Neutrophil (primary cell): ENCODE data around the gene GARNL3.

Experiments used
- H3K27ac ChIP-seq: fragments of 200-600 bp; sonication (generic); 2 replicates; pipeline ENCODE4 v1.5.1; 2016; ENCODE audit warnings: mild to moderate bottlenecking, moderate library complexity
- H3K27me3 ChIP-seq: fragments of 200-600 bp; sonication (generic); 2 replicates; pipeline ENCODE4 v1.6.0; 2016; ENCODE audit warnings: mild to moderate bottlenecking
- H3K36me3 ChIP-seq: fragments of 200-600 bp; sonication (generic); 2 replicates; pipeline ENCODE4 v1.5.1; 2017
- H3K4me1 ChIP-seq, 2 experiments: fragments of 200-600 bp in 1 of 2; sonication (generic) in 1 of 2; 1 replicate in 1 of 2; 2 replicates in 1 of 2; pipeline versions ENCODE4 v1.5.1 to v1.6.1; 2013 to 2016; ENCODE audit warnings: low read depth in 1 of 2, low read length in 1 of 2, mild to moderate bottlenecking in 1 of 2, moderate library complexity in 1 of 2; ENCODE audit not compliant: control insufficient read depth in 1 of 2, insufficient read depth in 1 of 2
- H3K4me3 ChIP-seq, 2 experiments: fragments of 200-600 bp in 1 of 2; sonication (generic) in 1 of 2; 1 replicate in 1 of 2; 2 replicates in 1 of 2; pipeline ENCODE4 v1.5.1; 2013 to 2016; ENCODE audit warnings: low read depth in 1 of 2, low read length in 1 of 2, mild to moderate bottlenecking in 1 of 2, moderate library complexity in 1 of 2
- H3K9me3 ChIP-seq: fragments of 200-600 bp; sonication (generic); 2 replicates; pipeline ENCODE4 v1.5.1; 2016
- TF ChIP-seq, protein P1 (sequence below): fragments of 200-600 bp; sonication (generic); IDR thresholded peaks from 2 replicates; pipeline ENCODE4 v1.5.1; 2016; ENCODE audit warnings: antibody characterized with exemption

The GARNL3 gene

GRCh38 chr9:127361561-127361960 is 97.0 kb downstream of the GARNL3 start:
- Histone ChIP-seq H3K36me3 (no peaks in the 10 kb centered on the region), H3K9me3 (no peaks in the 10 kb centered on the region), H3K27ac (no peak overlapping the region), H3K27me3 (no peaks in the 10 kb centered on the region), H3K4me3 (no peak overlapping the region), H3K4me1 (no peaks in the 10 kb centered on the region)
- TF ChIP-seq, protein P1, sequence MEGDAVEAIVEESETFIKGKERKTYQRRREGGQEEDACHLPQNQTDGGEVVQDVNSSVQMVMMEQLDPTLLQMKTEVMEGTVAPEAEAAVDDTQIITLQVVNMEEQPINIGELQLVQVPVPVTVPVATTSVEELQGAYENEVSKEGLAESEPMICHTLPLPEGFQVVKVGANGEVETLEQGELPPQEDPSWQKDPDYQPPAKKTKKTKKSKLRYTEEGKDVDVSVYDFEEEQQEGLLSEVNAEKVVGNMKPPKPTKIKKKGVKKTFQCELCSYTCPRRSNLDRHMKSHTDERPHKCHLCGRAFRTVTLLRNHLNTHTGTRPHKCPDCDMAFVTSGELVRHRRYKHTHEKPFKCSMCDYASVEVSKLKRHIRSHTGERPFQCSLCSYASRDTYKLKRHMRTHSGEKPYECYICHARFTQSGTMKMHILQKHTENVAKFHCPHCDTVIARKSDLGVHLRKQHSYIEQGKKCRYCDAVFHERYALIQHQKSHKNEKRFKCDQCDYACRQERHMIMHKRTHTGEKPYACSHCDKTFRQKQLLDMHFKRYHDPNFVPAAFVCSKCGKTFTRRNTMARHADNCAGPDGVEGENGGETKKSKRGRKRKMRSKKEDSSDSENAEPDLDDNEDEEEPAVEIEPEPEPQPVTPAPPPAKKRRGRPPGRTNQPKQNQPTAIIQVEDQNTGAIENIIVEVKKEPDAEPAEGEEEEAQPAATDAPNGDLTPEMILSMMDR = no peak

DNA sequence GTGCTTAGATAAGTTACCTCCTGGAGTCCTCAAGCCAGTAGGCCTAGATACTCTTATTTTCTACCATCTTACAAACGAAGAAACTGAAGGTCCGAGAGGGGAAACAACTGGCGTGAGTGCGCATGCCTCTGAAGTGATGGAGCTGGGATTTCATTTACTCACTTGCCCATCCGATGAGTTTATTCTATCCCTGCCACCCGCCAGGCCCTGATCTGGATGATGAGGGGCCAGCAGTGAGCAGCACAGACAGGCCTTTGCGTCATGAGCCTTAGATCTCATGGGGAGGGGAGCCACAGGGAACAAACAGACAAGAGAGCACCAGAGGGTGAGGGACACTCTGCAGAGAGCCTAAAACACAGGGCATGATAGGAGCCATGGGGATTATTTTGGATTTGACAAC is 98.3 kb downstream of the GARNL3 start:
- Histone ChIP-seq H3K4me1 (no peaks in the 10 kb centered on the region), H3K9me3 (no peaks in the 10 kb centered on the region), H3K27ac (no peak overlapping the region), H3K36me3 (no peaks in the 10 kb centered on the region), H3K27me3 (no peaks in the 10 kb centered on the region), H3K4me3 (no peak overlapping the region)
- TF ChIP-seq, protein P1 = no peak

DNA sequence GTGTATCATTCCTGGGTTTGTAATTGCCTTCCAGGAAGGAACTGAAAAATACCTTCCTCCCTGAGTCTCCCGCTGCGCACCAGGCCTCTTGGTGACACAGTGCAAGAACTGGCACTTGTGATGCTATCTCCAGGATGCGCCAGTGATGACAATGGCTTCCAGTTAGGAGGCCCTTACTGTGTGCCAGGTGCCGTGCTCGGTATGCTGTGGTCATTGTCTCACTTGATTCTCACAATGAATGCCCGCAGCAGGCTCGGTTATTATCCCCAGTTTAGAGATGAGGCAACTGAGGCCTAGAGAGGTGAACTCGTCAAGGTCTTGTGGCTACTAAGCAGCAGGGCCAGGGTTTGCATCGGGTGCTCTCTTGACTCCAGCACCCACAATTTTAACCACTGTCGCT is 100.9 kb downstream of the GARNL3 start:
- Histone ChIP-seq H3K27me3 (peaks cover 8% of the 10 kb centered on the region), H3K9me3 (no peaks in the 10 kb centered on the region), H3K4me3 (no peak overlapping the region), H3K4me1 (no peaks in the 10 kb centered on the region), H3K36me3 (no peaks in the 10 kb centered on the region), H3K27ac (no peak overlapping the region)
- TF ChIP-seq, protein P1 = no peak

DNA sequence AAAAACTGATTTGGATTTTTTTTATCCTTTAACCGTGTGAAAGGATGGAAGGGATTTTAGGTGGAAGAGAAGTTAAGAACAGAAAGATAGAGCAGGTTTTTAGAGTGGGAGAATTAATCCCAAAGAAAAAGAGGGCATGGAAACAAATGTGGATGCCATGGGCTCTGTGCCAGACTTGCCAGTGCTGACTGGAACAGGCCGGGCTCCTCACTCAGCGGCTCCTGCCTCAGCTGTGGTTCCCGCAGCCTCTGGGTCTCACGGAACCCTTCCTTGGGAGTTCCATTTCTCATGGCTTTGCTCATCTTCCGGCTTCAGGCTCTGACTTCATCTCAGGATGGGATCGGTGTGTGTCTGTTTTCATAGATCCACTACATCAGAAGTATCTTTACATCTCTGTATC is 102.0 kb downstream of the GARNL3 start:
- Histone ChIP-seq H3K27ac (no peak overlapping the region), H3K4me1 (no peaks in the 10 kb centered on the region), H3K4me3 (no peak overlapping the region), H3K27me3 (peaks cover 16% of the 10 kb centered on the region), H3K36me3 (no peaks in the 10 kb centered on the region), H3K9me3 (no peaks in the 10 kb centered on the region)
- TF ChIP-seq, protein P1 = no peak

DNA sequence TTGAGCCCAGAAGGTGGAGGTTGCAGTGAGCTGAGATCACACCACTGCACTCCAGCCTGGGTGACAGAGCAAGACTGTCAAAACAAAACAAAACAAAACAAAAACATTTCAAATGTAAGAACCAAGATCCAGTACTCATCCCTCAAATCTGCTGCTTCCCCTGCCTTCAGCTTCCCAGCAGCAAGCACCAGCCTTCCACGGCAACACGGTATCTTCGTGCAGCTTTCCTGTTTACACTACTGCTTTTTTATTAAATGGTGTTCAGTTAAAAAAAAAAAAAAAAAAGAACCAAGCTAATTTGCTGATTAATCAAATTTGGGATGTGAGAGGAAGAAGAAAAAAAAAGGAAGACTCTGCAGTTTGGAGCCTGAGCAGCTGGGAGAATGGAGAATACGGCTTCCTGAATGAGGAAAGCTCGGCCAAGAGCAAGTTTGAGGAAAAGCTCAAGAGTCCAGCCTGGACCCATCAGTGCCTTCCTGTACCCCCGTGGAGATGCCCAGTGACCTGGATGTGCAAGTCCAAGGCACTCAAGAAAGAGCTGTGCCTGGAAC is 104.4 kb downstream of the GARNL3 start:
- Histone ChIP-seq H3K36me3 (no peaks in the 10 kb centered on the region), H3K27me3 (peaks cover 16% of the 10 kb centered on the region), H3K9me3 (no peaks in the 10 kb centered on the region), H3K4me3 (no peak overlapping the region), H3K27ac (no peak overlapping the region), H3K4me1 (no peaks in the 10 kb centered on the region)
- TF ChIP-seq, protein P1 = no peak

GRCh38 chr9:127369428-127369827 is 104.9 kb downstream of the GARNL3 start:
- Histone ChIP-seq H3K4me1 (no peaks in the 10 kb centered on the region), H3K36me3 (no peaks in the 10 kb centered on the region)
- TF ChIP-seq, protein P1 = no peak

More at GRCh38 chr9:127369428-127369827, 104.9 kb downstream of the GARNL3 start:
- Histone ChIP-seq H3K27me3 (peaks cover 16% of the 10 kb centered on the region), H3K9me3 (no peaks in the 10 kb centered on the region), H3K4me3 (no peak overlapping the region), H3K27ac (no peak overlapping the region)
